ENCODE data around the gene ANTXRL.
"Not testable (repeated sequence)": the region's sequence is repeated elsewhere in the genome, so short reads cannot be mapped to it uniquely, and the experiment has no call there.

Gene ANTXRL

DNA sequence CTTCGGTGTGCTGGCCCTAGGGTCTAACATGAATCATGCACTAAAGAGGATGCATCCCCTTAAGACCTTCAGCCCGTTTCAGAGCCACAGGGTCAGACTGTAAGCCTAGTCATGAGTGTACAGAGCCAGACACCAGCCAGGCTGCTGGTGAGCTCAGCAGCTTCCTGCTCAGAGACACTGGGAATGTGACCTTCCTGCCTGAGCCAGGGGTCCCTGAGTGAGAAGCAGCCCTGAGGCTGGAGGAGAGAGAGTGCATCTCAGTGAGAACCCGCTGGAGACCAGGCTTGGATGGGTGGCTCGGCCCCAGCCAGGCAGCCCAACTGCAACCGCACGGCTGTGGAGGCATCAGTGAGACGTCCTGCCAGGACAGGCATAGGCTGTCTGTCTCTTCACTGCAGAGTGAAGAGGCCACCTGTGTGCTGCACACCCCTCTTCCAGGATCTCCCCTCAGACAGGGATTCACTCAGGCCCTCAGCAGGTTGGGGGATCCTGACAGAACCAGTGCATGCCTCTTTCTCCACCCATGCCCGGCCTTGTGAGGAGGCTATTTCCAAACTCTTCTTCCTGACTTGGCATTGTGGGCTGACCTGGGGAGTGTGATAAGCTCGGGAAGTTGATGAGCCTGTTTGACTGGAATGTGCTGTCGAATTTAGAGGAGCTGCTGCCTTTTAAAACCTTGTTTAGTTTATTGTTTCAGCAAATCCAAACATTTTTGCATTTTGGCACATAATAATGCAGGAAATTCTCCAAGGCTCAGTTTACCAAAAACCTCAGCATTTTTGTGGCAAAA lies 28.5 kb downstream of the ANTXRL start:
- in situ Hi-C loops (cut with MboI; ENCODE audit: low pct_unique_long_range_greater_than_20kb, low sequenced_read_pairs); DNase-seq: not testable (repeated sequence)

DNA sequence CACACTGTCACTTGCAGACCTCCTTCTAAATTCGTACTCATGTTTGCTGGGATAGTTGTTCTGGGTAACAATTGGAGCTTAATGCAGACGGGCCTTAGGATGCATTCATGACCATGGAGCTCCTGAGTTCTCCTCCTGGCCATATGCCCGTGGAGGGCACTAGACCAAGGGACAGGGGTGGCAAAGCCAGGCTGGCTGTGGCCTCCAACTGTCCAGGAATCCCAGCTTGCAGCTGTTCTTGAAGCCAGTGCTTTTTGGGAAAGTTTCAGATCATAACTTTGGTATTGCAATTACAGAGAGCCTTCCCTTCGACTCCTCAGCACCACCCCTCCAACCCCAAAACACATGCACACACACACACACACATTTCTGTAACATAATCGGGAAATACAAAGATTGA lies 30.6 kb downstream of the ANTXRL start:
- in situ Hi-C loops (cut with MboI; ENCODE audit: low pct_unique_long_range_greater_than_20kb, low sequenced_read_pairs): no loop called here
- DNase-seq: no peak

DNA sequence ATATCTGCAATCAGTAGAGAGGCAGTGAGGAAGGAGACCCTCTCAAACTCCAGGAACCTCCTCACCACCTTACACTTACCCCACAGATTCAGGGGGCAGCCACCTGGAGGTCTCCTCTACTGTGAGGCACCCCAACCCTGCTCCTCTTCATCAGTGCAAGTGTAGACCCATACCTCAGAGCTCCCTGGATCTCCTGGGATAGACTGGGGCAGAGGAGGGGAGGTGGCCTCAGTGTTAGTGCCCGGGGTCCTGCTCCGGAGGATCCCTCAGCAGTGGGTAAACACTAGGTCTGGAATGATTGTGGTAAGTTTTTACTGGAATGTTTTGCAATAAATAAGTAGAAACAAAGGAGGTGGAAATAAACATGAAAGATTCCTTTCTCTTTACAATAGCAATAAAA lies 31.1 kb downstream of the ANTXRL start:
- in situ Hi-C loops (cut with MboI; ENCODE audit: low pct_unique_long_range_greater_than_20kb, low sequenced_read_pairs): no loop called here
- no peak for DNase-seq

GRCh38 chr10:46318799-46319198 lies 32.0 kb downstream of the ANTXRL start:
- no peak for DNase-seq
- in situ Hi-C loops (cut with MboI; ENCODE audit: low pct_unique_long_range_greater_than_20kb, low sequenced_read_pairs): no loop called here

DNA sequence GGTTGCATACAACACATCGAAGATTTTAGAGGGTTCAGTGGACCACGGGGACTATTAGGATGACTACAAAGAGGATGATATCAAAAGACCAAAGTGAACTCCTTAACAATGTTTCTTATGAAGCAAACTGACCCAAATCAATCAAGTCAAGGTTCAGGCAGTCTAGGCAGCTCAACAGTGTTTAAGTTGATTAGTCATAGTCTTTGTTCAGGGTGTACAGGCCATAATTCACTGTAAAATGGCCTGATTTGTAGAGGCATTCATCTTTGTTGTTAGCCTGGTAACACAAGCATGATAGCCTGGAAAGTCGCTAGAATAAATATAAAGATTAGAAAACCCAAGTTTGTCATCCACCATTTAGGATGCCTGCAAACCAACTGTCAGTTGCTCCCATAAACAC lies 32.6 kb downstream of the ANTXRL start:
- in situ Hi-C loops (cut with MboI; ENCODE audit: low pct_unique_long_range_greater_than_20kb, low sequenced_read_pairs): no loop called here
- no peak for DNase-seq

- in situ Hi-C loops (cut with MboI; ENCODE audit: low pct_unique_long_range_greater_than_20kb, low sequenced_read_pairs): no loop called here
- no peak for DNase-seq
Observed at GRCh38 chr10:46321770-46322169, 35.0 kb downstream of the ANTXRL start.

DNA sequence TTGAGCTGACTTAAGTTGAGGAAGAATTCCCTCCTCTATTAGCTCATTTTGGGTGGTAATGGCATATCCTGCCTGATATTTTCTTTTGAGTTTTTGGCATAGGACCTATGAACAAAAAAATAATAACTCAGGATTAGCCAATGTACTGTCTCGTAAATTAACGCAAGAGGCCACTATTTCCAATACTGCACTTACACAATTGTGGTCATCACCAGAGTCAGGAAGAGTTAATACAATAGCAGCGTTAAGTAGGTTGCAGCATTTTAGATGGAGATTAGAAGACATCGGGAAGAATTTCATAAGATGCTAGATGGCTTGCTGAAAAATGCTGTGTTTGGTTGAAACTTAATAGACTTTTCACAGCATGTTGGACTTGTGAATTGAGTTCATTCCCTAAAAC lies 36.4 kb downstream of the ANTXRL start:
- in situ Hi-C loops (cut with MboI; ENCODE audit: low pct_unique_long_range_greater_than_20kb, low sequenced_read_pairs): no loop called here
- DNase-seq: no peak

GRCh38 chr10:46325021-46325420 lies 38.2 kb downstream of the ANTXRL start:
- in situ Hi-C loops (cut with MboI; ENCODE audit: low pct_unique_long_range_greater_than_20kb, low sequenced_read_pairs): no loop called here
- DNase-seq: no peak

DNA sequence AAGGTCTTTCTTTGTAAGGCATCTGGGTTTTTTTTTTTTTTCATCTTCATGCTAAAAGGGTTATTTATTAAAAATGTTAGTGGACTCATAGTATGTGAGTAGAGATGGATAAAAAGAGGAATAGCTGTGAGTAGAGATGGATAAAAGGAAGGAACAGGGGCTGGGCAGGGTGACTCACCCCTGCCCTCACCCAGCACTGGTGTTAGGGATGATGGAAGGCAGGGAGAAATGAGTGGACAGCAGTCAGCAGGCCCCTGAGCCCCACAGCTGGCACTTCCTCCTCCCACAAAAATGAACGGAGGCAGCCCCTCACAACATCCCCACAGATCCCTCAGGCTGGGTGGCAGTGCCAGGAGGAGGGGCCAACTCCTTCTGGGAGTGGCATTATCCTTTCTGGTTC lies 39.3 kb downstream of the ANTXRL start:
- in situ Hi-C loops (cut with MboI; ENCODE audit: low pct_unique_long_range_greater_than_20kb, low sequenced_read_pairs): no loop called here

GRCh38 chr10:46326971-46327370 lies 40.2 kb downstream of the ANTXRL start:
- in situ Hi-C loops (cut with MboI; ENCODE audit: low pct_unique_long_range_greater_than_20kb, low sequenced_read_pairs): no loop called here
- DNase-seq: no peak

More for the DNA sequence above, 39.3 kb downstream of the ANTXRL start:
- DNase-seq: no peak

- DNase-seq: no peak
- in situ Hi-C loops (cut with MboI; ENCODE audit: low pct_unique_long_range_greater_than_20kb, low sequenced_read_pairs): no loop called here
Observed at GRCh38 chr10:46327685-46328084, 40.9 kb downstream of the ANTXRL start.

DNA sequence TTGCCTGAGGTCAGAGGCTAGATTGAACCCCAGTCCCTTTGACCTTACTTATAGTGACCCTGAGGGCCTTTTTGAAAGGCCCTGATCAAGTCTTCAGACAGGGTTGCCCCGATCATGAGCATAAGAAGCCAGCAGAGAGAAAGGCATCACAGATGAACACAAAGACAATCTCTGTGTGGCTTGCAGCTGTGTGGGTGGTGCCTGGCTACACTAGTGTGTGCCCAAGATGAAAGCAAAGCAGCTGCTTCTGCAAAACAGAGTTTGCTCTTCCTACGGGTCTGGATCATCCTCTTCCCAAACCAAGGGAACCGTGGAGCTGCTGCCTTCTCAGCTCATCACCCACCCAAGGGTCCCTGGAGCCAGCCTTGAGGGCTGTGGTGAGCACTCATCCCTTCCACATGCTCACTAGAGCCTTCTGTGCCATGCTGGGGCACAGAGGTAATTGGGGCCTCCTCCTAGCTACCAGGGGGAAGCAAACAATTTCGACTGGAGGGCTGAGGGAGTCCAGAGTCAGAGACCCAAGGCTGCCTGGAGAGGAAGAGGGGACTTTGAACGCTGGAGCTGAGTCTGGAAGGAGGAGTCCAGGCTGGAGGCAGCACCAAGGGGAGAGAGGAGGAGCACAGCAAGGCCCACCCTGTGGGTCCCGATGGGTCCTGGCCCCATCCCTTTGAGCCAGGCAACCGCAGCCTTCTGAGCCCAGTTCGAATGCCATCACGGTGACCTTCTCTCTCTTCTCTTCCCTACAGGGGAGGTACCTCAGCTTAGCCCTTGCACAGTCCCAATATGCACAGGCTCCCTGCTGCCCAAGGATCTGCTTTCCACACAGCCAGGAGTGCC lies 42.3 kb downstream of the ANTXRL start:
- DNase-seq: no peak
- in situ Hi-C loops (cut with MboI; ENCODE audit: low pct_unique_long_range_greater_than_20kb, low sequenced_read_pairs): no loop called here

DNA sequence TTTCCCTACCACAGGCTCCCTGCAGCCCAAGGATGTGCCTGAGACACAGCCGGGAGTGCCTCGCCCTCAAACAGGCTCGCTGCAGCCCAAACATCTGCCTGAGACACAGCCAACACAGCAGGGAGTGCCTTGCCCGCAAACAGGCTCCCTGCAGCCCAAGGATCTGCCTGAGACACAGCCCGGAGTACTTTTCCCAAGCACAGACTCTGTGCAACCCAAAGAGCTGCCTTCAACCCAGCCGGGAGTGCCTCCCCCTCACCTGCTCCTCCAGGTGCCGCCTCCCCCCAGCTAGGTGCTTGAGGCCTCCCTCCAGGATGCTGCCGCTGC lies 42.9 kb downstream of the ANTXRL start:
- in situ Hi-C loops (cut with MboI; ENCODE audit: low pct_unique_long_range_greater_than_20kb, low sequenced_read_pairs): no loop called here
- DNase-seq: no peak

GRCh38 chr10:46330894-46331293 lies 44.1 kb downstream of the ANTXRL start:
- in situ Hi-C loops (cut with MboI; ENCODE audit: low pct_unique_long_range_greater_than_20kb, low sequenced_read_pairs): no loop called here
- no peak for DNase-seq

GRCh38 chr10:46365484-46365883 lies 78.7 kb downstream of the ANTXRL start:
- in situ Hi-C loops (cut with MboI; ENCODE audit: low pct_unique_long_range_greater_than_20kb, low sequenced_read_pairs): not testable (repeated sequence)

DNA sequence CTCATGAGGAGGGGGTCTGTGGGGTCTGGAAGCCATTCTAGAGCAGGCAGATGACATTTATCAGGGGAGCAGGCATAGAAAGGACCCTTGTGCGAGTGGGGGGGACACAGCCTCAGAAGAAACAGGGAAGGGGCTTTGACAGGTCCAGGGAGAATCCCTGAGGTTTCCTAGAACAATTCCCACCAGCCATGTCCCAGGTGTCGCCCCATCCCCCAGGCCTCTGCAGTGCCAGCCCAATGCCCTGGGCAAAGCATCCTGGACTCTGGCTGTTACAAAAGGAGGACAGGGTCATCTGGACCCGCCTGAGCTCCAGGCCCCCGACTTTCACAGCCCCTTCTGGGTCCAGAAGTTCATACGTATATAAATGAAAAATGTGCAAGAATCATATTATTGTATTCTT lies 80.4 kb downstream of the ANTXRL start:
- DNase-seq; in situ Hi-C loops (cut with MboI; ENCODE audit: low pct_unique_long_range_greater_than_20kb, low sequenced_read_pairs): not testable (repeated sequence)

More at GRCh38 chr10:46365484-46365883, 78.7 kb downstream of the ANTXRL start:
- DNase-seq: not testable (repeated sequence)

GRCh38 chr10:46367666-46368240 lies 81.0 kb downstream of the ANTXRL start:
- DNase-seq; in situ Hi-C loops (cut with MboI; ENCODE audit: low pct_unique_long_range_greater_than_20kb, low sequenced_read_pairs): not testable (repeated sequence)

DNA sequence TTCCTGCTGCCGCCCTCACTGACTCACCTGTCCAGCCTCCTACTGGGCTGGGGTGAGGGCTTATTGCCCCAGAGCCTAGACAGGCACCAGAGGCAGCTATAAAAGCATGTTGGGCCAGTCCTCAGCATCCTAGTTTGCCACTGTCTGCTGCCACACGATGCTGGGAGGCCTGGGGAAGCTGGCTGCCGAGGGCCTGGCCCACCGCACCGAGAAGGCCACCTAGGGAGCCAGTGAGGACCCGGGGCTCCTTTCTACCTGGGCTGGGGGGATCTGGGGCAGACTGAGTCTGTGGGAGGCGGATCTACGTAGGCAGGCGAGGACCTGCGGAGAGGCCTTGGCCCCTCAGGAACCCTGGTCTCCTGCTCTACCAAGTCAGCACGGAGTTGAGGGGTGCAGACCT lies 82.2 kb downstream of the ANTXRL start:
- in situ Hi-C loops (cut with MboI; ENCODE audit: low pct_unique_long_range_greater_than_20kb, low sequenced_read_pairs); DNase-seq: not testable (repeated sequence)

GRCh38 chr10:46374410-46374809 lies 87.6 kb downstream of the ANTXRL start:
- in situ Hi-C loops (cut with MboI; ENCODE audit: low pct_unique_long_range_greater_than_20kb, low sequenced_read_pairs); DNase-seq: not testable (repeated sequence)

DNA sequence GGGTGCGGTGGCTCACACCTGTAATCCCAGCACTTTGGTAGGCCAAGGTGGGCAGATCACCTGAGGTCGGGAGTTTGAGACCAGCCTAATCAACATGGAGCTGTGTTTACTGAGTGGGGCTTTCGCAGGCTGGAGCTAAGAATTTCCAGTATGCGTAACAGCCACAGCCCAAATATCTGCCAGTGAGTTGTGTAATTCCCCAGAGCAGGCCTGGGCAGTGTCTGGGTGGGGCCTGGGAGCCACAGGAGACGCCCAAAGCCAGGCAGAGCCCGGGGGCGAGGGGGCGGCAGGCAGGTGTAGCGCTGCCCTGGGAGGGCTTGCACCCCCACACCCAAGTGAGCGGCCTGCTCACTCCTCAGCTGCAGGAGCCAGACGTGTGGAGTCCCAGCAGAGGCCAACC lies 88.6 kb downstream of the ANTXRL start, which contains the start of gene ANXA8L1:
TSS of gene ANXA8L1 (plus strand) at position 371 of the 400 bp plus-strand sequence. CDS start 76 bp downstream, outside the sequence.
- in situ Hi-C loops (cut with MboI; ENCODE audit: low pct_unique_long_range_greater_than_20kb, low sequenced_read_pairs); DNase-seq: not testable (repeated sequence)

All from KBM-7 (cell line).